ENCODE measurements around the gene RPTN.

Gene RPTN, protein sequence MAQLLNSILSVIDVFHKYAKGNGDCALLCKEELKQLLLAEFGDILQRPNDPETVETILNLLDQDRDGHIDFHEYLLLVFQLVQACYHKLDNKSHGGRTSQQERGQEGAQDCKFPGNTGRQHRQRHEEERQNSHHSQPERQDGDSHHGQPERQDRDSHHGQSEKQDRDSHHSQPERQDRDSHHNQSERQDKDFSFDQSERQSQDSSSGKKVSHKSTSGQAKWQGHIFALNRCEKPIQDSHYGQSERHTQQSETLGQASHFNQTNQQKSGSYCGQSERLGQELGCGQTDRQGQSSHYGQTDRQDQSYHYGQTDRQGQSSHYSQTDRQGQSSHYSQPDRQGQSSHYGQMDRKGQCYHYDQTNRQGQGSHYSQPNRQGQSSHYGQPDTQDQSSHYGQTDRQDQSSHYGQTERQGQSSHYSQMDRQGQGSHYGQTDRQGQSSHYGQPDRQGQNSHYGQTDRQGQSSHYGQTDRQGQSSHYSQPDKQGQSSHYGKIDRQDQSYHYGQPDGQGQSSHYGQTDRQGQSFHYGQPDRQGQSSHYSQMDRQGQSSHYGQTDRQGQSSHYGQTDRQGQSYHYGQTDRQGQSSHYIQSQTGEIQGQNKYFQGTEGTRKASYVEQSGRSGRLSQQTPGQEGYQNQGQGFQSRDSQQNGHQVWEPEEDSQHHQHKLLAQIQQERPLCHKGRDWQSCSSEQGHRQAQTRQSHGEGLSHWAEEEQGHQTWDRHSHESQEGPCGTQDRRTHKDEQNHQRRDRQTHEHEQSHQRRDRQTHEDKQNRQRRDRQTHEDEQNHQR

DNA sequence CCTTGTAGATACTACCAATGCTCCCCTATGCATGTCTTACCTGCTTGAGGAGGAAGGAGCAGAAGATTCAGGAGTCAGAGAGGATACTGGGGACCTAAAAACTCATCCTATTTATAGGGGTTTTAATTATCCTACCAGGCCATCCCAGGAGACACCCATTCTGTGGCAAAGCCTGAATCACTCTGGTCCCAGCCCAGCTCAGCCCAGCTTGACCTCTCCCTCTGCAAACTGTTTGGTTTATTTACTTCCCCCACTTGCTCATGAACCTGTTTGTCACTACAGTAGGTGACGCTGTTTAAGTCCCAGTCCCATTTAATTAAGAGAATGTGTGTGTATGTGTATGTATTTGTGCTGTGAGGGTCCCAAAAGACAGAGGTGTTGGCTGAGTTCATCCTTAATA is at the start of gene RPTN:
Gene RPTN, minus strand, starts transcription at position 85 of the 400 bp plus-strand sequence. CDS start 1,339 bp downstream, outside the sequence.
- no peak for DNase-seq (ENCODE audit: low read depth)

DNA sequence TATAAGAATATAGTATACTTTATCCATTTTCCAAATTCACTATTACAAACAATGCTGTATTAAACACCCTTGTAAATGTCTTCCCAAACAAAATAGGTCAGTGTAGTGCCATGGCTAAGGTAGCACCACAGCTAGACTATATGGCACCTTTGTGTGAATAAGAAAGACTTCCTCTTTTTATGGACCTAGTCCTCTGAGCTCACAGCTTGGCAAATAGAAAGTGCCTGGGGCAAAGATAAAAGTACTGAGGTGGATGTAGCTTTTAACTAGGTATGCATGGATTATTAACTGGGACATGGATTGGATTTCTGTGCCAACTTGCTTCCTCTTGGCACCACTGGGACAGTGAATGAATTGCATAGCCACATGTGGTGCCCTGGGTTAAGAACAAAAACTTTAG is 40.0 kb upstream of the RPTN start:
- no peak for DNase-seq (ENCODE audit: low read depth)

DNA sequence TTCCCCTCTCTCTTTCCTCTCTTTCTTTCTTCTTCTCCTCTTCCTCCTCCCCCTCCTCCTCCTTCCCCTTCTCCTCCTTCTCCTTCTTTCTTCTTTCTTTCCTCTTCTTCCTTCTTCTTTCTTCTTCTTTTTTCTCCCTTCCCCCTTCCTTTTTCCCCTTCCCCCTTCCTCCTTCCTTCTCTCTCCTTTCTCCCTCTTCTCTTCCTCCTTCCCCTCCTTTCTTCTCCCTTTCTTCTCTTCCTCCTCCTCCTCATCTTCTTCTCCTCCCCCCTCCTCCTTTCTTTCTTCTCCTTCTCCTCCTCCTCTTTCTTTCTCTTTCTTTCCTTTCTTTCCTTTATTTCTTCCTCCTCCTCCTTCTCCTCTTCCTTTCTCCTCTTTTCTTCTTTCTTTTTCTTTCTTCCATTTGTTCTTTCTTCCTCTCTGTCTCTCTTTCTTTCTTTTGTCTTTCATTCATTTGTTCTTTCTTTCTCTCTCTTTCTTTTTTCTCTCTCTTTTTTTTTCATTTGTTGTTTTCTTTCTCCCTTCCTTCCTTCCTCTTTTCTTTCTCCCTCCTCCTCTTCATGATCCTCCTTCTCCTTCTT is 38.4 kb upstream of the RPTN start:
- DNase-seq (ENCODE audit: low read depth) = no peak

DNA sequence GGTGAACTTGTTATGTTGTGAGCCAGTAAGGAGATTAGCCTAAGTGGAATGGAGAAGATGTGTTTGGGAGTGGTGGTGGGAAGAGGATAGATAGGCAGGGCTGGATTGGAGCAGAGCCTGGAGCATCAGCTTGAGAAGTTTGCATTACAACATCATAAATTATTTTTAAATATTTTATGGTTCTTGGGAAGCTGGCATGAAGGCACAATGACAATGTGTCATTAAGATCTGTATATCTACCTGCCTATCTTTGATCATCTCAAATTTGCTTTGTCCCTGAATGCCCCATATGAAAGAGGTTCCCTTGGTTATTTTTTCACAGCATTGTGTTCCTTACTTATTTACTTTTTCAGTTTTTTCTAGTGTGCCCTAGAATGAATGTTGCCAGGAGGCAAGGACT is 32.7 kb upstream of the RPTN start:
- no peak for DNase-seq (ENCODE audit: low read depth)

DNA sequence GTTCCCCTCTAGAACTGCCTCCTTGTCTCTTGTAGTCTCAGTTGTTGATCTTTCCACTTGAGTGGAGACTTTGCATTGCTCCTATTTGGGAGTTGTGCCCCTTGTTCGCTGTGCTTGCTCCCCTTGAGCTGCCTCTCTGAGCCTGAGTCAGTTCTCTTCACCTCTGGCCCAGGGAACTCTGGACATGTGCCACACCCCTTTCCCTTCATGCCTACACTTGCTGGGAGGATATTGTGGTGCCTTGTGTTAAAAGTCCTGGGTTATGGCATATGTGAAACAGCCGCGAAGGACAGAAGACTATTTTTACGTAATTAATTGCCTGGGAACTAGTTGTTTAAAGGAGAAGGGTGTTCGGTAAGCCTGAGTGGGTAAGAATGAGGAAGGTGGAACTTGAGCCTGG is 32.2 kb upstream of the RPTN start:
- DNase-seq (ENCODE audit: low read depth) = no peak

DNA sequence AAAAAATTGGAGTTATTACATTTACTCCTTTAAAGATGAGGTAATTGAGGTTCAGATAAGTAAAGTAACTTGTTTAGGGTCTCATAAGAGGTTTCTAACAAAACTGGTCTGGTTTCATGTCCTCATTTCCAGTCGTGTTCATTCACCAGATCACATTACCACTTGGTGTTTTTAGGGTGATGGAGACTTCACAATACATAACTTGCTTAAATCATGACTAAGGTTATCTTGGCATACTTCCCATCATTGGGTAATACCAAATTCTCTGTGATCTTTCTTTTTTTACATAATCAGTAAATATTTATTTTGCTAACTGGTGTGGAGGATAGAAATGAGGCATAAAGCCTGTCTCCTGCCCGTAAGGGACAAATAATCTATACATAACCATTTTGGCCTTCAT is 31.6 kb upstream of the RPTN start:
- DNase-seq (ENCODE audit: low read depth) = no peak

DNA sequence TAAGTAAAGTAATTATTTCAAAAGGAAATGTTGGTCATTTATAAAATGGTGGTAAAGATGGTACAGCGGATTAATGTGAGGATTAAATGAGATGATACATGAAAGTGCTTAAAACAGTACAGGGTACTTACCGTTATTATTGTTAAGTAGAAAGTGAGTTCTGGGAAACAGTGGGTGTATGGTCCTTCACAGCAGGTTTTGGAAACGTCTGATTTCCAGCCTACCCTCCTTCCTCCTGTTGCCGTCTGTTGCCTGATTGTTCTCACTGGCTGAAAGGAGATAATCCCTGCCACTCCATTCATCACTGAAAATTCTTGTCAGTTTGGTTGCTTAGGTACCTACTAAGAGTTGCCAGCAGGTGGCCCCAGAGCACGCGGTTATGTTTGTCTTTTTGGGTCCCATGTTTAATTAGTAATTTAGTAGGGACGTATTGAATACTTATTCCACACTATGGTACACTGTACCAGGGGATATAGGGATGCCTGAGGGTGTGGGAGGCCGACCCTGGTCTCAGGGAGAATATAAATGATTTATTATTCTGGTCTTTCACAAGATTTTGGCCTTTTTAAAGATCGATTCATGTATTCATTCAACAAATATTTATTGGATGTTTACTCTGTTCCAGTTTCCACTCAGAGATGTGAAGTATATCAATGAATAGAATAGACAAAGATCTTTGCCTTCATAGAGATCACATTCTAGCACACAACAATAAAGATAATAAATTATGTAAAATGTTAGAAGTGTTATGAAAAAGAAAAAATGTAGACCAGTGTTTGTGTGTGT is 30.8 kb upstream of the RPTN start:
- DNase-seq (ENCODE audit: low read depth) = no peak

DNA sequence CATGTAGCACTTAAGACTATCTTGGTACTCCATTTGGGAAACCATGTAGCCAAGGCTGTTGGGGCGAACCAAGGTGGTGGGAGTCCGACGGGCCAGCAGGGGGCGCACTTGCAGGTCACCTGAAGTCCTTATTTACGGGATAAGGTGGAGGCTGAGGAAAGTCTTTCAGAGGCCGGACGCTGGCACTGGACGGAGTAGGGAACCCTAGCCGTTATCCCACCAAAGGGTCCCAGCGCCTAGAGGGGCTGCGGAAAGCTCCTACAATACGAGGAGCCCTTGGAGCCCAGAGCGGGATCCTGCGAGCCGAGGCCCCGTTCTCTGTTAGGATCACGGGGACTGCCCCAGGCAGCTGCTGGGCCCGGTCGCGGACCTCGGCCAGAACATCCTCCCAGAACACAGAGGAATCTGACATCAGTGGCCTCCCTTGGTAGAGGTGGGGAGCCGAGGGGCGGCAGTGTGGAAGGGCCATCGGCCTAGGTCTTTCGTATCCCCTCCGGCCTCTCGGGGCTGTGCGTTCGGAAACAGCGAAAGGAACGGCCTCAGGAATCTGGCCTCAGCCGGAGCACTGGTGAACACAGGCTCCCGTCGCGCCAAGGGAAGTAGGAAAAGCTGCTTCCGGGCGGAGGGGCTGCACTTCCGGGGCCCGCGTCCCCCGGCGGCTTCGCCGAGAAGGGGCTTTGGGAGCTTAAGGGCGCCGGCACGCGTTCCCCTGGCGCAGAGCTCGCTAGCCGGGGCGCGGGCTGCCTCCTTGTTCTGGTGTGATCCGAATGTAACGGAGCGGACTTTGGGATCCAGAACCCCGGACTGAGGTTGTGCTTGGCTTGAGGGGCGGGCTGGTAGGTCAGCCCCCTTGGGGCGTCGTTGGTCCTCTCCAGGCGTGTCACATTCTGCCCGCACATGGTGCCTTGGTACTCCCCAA is 29.9 kb upstream of the RPTN start:
- no peak for DNase-seq (ENCODE audit: low read depth)

DNA sequence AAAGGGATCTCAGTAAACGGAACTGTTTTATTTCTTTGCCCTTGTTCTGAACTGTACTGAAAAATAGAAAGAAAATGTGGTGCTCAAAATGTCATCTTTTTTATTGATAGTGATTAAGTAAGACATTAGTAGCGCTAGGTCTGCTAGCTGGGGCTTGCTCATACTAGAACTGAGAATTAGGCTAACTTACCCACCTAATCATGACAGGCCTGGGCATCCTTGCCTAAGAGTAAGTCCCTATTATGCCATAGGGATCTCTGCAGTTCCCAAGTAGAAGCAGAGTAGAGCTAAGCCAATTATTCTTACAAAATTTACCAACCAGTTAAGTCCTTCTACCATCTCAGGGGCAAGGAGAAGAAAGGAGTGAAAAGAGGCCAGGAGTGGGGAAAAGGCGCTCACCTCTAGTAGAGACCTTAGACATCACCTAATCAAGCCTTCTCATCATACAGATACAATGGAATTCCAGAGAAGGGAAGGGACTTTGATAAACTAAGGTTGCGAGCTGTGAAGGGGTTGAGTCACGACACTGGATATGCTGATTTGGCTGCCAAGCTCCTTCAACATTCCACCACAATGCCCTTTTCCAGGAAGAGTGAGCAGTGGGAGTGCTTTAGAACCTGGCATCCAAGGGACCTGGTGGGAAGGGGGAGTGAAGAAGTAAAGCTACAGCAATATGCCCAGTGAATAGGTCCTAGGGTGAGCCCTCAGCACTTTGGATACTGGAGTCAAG is 27.7 kb upstream of the RPTN start:
- DNase-seq (ENCODE audit: low read depth) = no peak

DNA sequence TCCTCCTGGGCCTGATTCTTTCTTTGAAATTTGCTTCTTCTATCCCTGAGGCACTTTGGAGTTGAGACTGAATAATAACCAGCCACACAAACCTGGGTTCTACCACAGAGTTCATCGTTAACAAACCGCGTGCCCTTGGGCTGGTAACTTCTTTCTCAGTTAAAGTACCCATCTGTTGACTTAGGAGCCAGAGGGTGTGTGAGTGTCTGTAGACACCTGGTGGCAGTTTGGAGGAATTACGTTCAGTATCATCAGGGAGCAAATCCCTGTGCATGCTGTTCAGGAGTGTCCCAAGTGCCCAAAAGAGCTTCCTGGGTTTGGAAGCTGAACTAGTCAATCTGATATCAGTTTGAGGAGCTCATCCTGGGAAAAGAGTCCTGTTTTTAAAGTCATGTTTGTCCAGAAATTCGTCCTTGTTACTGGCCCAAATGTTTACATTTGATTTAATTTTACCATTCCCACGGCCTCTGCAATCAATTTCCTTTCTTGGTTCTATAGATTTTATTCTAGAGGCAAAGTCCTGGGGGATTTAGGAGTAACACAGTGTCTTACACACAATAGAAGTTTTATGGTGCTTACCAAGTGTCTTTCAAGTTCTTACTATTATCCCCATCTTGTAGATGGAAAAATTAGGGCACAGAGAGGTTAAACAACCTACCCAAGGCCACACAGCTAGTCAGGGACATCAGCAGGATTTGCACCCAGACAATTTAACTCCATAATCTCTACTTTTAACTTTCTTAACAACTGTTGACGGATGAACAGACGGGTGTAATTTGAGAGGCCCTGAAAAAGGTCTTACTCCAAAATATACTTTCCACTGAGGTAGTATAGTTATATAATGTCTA is 26.7 kb upstream of the RPTN start:
- peak; percentile 41 for DNase-seq (ENCODE audit: low read depth)

DNA sequence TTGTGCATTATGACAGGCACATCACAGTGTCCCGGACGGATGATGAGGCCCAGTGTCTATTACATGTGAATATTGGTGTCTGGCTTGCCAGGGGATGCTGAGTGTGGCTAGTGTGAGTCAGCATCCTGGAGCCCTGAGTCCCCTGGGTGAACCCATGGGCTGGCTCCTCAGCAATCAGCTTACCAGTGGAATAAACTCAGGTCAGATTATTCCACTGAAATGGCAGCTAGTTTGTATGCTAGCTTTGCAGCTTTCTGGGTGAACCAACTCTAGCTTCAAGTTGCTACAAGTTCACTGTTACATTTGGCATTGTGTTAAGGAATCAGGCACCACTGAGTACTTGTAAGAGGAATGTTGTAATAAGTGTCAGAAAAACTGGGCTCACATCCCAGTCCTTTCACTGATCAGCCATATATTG is 23.9 kb upstream of the RPTN start:
- peak; percentile 59 for DNase-seq (ENCODE audit: low read depth)

DNA sequence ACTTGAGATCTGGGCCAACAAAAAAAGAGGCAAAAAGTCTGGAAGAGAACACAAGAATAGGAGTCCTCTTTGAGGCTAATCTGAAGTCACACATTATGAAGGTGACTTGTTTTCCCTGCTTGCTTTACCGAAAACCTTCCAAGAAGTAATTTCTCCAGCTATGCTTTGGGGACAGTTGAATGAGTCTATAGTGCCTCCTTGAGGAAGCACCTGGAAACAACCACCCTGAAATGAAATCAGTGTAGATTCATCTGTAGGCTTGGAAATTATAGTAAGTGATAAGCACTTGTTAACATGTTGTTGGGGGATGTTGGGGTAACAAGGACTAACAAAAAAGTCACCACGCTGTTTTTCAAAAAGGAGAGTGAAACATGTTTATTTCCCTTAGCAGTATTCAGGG is 23.4 kb upstream of the RPTN start:
- DNase-seq (ENCODE audit: low read depth) = no peak

DNA sequence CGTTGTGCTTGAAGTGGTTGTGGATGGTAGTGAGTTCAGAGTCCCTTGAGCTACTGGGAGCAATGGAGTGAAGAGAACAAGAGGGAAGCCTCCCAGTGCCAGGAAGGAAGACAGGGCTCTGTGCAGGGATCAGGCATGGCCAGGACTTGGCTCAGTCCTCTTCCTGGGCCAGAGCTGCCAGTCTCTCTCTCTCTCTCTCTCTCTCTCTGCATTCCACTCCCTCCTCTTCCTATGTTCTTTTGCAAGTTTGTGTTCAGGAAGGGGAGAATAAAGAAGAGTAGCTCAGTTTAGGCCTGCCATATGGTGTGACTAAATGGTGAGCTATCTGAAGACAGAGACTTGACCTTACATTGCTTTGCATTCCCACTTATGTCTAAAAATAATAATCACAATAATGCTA is 20.5 kb upstream of the RPTN start:
- no peak for DNase-seq (ENCODE audit: low read depth)

DNA sequence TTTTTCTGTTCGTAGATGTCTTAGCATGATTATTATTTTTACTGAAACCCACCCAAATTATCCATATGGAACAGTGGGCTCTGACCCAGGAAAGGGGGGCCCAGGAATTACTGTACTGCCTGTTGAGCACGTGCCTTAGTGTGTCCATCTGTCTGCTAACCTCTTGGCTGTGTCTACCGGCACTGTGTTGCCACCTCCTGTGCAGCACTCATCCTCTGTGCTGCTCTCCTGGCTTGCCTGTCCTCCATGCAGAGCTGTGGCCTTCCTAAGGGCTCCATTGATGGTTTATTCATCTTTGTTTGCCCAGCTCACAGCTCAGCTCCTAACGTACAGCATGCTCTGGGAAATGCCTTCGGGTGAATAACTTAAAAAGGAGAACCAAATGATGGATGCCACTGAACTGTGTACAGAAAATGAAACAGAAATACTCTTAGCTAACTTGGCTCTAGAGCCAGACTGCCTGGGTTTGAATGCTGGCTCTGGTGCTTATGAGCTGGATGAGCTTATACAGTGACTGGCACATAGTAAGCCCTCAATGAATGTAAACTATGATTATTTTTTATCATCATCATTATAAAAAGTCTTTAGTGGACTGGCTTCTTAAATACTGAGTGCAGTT is 11.4 kb upstream of the RPTN start:
- DNase-seq (ENCODE audit: low read depth) = no peak

DNA sequence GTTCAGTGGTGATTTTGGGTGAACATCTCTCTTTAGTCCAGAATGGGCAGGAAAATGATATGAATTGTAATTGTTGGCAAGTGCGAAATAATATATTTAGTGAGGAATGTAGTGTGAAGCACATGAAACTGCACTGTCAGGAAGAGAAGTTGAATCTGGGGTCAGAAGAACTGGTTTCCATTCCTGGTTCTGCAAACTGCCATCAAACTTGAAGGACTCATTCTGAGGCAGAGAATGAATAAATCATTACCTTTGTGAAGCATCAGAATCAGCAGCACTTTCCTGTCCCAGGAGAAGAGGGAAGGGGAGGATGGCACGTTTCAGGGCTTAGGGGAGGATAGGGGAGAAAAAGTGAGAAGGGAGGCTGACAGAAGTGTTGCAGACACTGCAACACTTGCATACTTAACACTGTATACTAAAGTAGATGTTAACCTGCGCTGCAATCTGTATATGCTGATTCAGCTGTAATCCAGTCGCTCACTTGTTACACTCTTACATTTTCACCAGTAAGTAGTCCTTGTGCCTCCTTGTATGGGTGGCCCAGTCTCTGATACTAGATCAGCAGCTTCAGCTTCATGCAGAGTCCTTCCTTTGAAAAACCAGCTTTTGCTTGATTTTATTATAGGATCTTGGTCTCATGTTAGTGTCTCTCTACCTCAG is 10.5 kb upstream of the RPTN start:
- DNase-seq (ENCODE audit: low read depth) = no peak

DNA sequence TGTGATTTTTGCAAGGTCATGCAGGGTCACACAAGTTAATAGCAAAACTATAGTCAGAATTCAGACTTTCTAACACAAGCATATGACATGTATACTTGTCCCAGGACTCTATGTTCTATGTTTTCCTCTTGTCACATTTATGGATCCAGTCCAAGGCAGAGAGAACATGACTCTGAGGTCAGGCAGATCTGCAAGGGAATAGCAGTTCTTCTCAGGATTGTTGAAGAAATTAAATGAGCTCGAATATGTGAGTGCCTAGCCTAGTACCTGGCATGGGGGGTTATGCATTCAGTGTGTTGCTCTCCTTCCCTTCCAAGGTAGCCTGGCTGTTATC is 9.5 kb upstream of the RPTN start:
- DNase-seq (ENCODE audit: low read depth) = no peak

DNA sequence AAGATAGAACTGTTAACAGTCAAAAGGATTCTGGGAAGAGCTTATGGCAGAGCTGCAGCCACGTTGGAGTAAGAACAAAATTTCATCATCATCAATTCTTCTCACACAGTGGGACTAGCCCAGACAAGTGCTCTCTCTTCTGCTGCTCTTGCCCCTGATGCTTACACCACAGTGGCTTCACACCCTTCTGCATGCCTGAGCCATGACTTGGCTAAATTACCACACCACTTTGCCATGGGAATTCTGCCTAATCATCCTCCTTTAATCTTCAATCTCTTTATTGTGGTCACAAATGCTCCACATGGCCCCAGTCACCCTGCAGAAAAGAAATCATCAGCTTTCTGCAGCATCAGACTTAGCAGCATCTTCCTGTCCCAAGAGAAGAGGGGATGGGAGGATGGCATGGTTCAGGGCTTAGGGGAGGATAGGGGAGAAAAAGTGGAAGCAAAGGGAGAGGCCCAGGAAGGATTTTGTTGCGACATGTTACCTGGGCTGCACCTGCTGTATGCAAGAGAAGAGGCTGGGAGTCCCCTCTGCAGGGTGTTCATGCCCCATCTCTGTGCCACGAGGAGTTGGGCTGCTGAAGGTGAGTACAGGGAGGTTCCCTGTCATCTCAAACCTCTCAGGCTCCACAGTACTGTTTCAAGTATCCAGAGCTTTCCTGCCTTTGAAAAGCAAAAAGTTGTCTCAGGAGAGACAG is 9.0 kb upstream of the RPTN start:
- peak; percentile 86 for DNase-seq (ENCODE audit: low read depth)

DNA sequence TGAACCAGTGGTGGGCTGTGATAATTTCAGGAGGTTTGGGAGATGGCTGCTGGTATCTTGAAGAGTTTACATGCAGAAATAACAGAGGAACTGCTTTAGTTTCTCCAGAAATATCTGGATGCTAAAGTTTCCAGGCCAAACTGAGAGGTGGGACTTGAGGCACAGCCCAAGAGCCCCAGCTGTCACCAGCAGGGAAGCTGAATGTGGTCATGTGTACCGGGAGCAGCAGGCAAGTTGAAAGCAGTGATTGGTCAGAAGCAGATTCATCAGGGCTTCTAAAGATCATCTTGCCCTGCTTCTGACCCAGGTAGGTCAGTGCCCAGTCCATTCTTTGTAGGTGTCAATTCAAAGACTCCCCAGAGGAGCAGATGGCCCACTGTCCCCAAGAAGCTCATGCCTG is 7.9 kb upstream of the RPTN start:
- no peak for DNase-seq (ENCODE audit: low read depth)

Measured in GM04504 (cell line).